Measurements from ENCODE around the gene VMP1.
"Not testable (repeated sequence)": the region's sequence is repeated elsewhere in the genome, so short reads cannot be mapped to it uniquely, and the experiment has no call there.

VMP1 gene

GRCh38 chr17:59783221-59784047 lies 76.0 kb downstream of the VMP1 start:
- no peak for DNase-seq

- no peak for DNase-seq
Measured at GRCh38 chr17:59785091-59785799, 77.8 kb downstream of the VMP1 start.

- DNase-seq, result no peak
Measured at GRCh38 chr17:59786213-59786535, 78.7 kb downstream of the VMP1 start.

DNA sequence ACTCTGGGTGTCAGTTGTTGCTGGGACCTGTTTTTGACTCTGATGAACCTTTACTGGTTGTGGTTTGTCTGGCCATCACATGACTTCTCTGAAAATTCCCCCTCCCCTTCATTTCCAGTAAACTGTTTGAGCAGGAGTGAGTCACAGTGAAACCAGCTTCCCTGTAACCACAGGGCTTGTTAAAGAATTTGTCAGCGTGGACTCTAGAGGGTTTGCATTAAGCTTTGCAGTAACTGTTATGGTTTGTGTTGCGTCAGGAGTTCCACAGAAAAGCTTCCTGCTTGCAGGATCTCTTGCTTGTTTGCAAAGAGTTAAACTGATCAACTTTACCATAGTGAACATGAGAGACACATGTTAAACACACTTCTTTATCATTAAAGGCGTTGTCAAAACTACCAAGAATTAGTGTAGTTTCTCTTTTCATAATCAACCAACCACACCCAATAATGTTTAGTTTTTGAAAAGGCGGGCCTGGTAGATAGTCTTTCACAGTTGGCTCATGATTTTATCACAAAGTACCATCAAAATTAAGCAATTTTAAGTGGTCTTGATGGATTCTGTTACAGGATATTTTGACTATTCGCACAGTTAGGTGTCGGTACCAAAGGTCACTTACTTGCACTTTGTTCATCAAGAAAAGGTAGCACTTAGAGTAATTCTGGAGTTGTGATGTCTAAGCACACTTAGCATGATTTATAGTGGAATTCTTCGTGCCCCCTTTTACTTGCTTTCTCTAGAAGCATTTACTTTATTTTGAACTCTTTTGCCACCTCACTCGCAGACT lies 79.3 kb downstream of the VMP1 start:
- DNase-seq, result peak; percentile 71

- DNase-seq, result not testable (repeated sequence)
Measured at GRCh38 chr17:59789849-59790248, 82.4 kb downstream of the VMP1 start.

GRCh38 chr17:59790418-59790817 lies 83.0 kb downstream of the VMP1 start:
- not testable (repeated sequence) for DNase-seq

DNA sequence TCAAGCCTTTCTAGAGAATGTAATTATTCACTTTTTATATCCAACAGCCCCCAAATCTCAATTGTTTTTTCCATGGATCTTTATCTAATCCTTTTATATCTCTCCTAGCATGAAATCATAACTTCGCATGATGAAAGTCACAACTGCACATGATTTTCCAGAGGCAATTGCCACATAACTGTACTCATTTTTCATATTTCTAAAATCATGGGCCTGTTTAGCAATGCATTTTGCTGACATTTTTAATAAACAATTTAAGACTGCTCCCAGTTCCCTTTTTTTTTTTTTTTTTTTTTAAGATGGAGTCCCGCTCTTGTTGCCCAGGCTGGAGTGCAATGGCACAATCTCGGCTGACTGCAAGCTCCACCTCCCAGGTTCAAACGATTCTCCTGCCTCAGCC lies 83.5 kb downstream of the VMP1 start:
- DNase-seq, result no peak

DNA sequence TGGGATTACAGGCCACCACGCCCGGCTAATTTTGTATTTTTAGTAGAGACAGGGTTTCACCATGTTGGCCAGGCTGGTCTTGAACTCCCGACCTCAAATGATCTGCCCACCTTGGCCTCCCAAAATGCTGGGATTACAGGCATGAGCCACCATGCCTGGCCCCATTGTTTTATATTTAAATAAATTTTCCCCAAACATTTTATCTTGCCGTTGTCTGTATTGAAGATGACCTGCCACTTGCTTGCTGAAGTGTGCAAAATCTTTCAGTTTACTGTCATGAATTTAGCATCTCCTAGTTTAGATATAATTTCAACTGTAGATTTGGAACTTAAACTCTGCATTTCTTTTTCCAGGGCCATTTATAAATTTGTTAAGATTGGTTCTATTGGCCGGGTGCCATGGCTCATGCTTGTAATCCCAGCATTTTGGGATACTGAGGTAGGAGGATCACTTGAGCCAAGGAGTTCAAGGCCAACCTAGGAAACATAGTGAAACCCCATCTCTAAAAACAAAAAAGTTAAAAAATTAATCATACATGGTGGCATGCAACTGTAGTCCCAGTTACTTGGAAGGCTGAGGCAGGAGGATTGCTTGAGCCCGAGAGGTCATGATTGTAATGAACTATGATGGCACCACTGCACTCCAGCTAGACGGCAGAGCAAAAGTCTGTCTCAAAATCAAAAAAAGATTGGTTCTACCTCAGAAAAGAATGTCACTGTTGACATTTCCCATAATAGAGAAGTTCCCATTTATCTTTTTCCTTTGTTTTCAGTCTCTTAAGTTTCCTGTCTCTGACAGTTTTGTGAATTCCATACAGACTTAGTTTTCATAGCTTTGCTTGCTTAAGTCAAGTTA lies 84.4 kb downstream of the VMP1 start:
- no peak for DNase-seq

GRCh38 chr17:59792458-59792823 lies 85.0 kb downstream of the VMP1 start:
- DNase-seq, result not testable (repeated sequence)

- DNase-seq, result no peak
Measured at GRCh38 chr17:59793205-59793604, 85.8 kb downstream of the VMP1 start.

GRCh38 chr17:59796138-59796537 lies 88.7 kb downstream of the VMP1 start:
- no peak for DNase-seq

- DNase-seq, result no peak
Measured at GRCh38 chr17:59796785-59797205, 89.3 kb downstream of the VMP1 start.

GRCh38 chr17:59798111-59798510 lies 90.7 kb downstream of the VMP1 start:
- no peak for DNase-seq

- no peak for DNase-seq
Measured at GRCh38 chr17:59800530-59800942, 93.1 kb downstream of the VMP1 start.

DNA sequence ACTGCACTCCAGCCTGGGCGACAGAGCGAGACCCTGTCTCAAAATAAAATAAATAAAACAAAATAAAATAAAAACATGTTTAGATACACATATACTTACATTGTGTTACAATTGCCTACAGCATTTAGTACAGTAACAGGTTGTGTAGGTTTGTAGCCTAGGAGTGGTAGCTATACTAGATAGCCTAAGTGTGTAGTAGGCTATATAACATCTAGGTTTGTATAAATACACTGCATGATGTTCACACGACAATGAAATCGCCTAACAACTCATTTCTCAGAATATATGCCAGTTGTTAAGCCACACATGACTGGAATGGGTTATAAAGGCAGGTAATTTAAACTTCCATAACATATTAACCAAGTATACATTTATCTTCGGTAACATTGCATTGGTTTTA lies 94.7 kb downstream of the VMP1 start:
- no peak for DNase-seq

GRCh38 chr17:59804901-59805465 lies 97.5 kb downstream of the VMP1 start:
- DNase-seq, result no peak

- not testable (repeated sequence) for DNase-seq
Measured at GRCh38 chr17:59806322-59806721, 98.9 kb downstream of the VMP1 start.

DNA sequence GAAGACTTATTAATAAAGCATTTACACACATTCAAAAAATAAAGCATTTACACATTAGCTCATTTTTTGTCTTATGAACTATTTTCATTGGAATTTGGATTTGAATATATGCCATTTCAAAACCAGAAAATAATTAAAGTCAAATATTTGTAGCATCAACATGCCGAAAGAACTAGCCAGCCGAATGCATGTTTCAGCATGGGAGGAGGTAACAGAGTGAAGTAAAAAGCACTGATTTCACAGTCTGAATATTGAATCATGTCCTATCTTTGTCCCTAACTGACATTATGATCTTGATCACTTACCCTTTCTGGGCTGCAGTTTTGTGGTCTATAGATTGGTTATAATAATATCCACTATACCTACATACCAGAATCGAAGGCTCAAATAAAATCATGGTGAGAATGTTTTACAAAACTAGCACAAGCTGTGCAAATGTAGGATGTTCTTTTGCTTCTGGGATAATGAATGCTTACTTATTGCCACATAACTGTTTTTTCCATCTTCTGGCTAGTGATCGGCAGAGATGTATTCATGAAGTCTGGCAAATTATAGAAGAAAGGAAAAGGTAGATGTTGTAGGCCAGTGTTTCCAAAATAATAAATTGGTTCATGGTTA lies 100.5 kb downstream of the VMP1 start:
- DNase-seq, result no peak

DNA sequence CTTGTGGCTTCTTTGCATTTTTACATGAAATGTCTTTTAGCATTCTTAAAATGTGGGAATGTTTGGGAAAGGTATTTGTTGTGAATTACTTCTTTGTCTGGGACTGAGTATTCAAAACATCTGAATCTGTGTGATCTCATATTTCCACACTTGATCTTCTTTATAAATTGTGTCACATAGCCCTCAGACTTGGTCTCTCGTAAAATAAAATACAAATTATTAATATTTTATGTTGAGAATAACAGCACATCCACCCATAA lies 103.4 kb downstream of the VMP1 start:
- no peak for DNase-seq

DNA sequence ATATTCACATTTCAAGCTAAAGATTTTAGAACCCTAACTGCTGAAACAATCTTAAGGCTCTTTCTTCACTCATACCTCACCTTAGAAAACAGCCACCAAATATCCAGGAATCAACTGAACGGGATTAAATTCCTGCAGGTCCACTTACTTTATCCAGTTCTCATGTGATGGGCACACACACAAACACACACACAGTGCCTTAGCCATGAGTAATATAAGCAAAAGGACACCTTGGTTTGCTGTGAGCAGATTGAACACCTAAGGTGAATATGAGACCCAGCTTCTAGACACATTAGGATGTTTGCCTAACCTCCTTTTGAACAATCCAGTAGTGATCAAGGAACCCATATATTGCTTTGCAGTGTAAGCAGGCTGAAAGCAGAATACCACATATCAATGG lies 103.8 kb downstream of the VMP1 start:
- DNase-seq, result no peak

GRCh38 chr17:59812139-59812538 lies 104.7 kb downstream of the VMP1 start:
- no peak for DNase-seq

DNA sequence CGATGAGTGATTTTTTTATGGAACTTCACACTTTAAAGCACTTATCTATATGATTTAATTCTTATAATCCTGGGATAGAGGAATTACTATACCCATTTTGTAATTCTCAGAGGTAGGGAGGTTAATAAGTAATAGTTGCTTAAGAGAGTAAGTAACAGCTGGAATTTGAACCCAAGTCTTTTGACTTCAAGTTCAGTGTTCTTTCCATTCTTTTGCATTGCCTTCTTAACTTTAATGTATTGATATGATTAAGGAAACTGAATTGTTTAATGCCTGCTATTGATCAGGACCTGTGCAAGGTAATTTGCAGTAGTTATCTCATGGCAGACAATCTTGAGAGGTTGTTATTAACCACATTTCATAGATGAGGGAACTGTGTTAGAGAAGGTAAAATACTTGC lies 106.8 kb downstream of the VMP1 start:
- DNase-seq, result no peak
